Fibroblast of mammary gland (primary cell): ENCODE data around the gene CP.

ENCODE experiments used
- DNase-seq: peaks from one replicate; pipeline ENCODE4 v3.0.0-alpha.2; 2010; ENCODE audit warnings: low read depth
- H3K4me3 ChIP-seq: 2 replicates; pipeline ENCODE4 v1.5.1; 2011; ENCODE audit warnings: low read depth, mild to moderate bottlenecking, low read length, moderate library complexity; ENCODE audit not compliant: control insufficient read depth
- TF ChIP-seq, protein P1 (sequence below): conservative IDR thresholded peaks from 2 replicates; pipeline ENCODE4 v1.5.1; 2011; ENCODE audit warnings: low read depth, low read length, inconsistent platforms; ENCODE audit not compliant: control insufficient read depth, insufficient read depth

CP gene

DNA sequence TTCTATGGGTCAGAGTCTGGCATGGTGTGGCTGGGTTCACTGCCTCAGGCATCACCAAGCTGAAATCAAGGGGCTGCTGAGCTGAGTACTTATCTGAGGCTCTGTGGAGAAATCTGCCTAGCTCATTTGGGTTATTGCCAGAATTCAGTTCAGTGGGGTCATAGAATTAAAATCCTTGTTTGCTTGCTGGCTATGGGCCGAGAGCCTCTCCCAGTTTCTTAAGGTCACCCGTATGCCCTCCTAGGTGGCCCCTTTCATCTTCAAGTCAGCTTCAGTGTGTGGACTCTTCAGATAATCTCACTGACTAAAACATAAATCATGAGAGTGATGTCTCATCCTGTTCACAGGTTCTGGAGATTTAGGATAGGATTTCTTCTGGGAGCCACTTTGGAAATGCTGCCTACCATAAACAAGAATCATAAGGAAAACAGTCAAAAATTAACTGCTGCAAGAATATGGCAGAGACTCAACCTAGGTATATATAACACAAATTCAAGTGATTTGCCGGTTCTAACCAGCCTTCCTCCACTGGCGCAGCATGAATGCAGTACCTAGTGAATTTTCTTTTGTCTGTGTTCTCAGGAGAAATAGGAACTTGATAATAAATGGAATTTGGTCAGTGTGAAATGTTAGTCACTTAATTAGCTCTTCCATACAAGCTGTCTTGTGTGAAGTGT is 5.3 kb downstream of the CP start:
- DNase-seq: peak; percentile 5
- TF ChIP-seq, protein P1, sequence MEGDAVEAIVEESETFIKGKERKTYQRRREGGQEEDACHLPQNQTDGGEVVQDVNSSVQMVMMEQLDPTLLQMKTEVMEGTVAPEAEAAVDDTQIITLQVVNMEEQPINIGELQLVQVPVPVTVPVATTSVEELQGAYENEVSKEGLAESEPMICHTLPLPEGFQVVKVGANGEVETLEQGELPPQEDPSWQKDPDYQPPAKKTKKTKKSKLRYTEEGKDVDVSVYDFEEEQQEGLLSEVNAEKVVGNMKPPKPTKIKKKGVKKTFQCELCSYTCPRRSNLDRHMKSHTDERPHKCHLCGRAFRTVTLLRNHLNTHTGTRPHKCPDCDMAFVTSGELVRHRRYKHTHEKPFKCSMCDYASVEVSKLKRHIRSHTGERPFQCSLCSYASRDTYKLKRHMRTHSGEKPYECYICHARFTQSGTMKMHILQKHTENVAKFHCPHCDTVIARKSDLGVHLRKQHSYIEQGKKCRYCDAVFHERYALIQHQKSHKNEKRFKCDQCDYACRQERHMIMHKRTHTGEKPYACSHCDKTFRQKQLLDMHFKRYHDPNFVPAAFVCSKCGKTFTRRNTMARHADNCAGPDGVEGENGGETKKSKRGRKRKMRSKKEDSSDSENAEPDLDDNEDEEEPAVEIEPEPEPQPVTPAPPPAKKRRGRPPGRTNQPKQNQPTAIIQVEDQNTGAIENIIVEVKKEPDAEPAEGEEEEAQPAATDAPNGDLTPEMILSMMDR: no peak
- no peak overlapping the region for H3K4me3 ChIP-seq

DNA sequence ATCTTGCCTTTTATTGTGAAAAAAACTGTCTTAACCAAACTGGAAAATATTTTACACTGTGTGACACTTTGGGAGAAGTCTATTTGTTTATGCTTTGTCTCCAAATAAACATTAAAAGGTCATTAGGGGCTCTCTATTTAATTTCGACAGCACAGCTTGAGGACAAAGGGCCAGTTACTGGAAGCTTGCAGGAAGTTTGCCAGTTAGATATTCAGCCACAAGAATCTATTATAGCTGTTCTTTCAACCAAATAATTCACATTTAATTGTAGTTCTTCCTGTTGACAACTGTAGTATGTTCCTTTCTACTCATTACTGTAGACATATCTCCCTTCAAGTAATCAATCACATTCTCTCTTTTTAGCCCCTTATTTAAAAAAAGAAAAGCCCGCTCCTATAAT is 6.1 kb downstream of the CP start:
- H3K4me3 ChIP-seq: no peak overlapping the region

DNA sequence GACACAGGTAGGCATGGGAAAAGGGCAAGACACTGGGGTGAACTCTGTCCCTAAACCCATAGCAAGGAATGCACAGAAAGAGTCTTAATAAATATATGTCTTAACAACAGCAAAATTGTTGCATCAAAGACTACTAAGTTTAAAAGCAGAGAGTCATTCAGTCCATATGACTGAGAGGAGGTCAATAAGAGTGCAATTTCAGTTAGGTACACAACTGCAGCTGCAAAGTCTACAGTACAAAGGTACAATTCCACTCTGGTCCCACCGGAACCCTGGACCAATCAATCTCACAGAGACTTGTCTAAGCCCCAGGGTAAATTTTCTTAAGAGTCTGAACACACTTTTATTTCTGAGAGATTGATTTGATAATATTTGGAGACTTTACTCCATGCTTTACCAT is 6.9 kb downstream of the CP start:
- TF ChIP-seq, protein P1: no peak
- H3K4me3 ChIP-seq: no peak overlapping the region
- no peak for DNase-seq

More for the DNA sequence above, 6.1 kb downstream of the CP start:
- no peak for DNase-seq
- TF ChIP-seq, protein P1: no peak

DNA sequence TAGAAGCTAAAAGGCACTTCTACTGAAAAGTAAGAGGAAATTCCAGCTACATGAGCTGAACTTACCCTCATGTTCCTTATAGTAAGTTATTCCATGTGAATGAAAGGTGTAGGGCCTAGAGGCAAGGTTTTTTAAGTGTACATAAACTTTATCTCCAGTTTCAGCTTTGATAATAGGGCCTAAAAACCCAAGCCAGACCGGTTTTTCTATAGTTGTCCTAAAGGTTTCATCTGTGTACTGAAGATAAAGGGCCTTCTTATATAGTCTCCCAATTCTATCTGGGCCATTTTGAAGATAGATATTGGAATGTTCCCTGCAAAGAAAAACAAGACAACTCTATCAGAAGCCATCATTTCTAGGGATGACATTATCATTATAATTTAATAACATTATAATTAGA is 9.2 kb downstream of the CP start:
- no peak overlapping the region for H3K4me3 ChIP-seq
- TF ChIP-seq, protein P1: no peak
- DNase-seq: no peak

DNA sequence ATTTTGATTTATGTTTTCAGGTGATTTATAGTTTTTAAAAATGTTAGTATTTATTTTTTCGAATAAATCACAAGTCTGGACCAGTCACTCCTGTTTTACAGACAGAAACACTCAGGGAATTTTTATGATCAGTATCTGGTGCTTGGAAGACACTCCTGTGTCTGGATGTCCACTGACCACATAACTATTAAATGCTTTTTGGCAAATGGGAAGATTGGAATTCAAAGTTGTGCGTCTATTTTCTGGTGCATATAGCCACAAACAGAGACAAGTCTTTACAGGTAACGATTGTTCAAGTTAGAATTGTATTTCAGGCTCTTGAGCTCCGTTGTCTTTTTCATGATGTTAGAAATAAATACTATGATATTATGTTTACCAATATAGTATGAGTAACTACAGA is 12.2 kb downstream of the CP start:
- no peak overlapping the region for H3K4me3 ChIP-seq
- TF ChIP-seq, protein P1: no peak
- DNase-seq: no peak

DNA sequence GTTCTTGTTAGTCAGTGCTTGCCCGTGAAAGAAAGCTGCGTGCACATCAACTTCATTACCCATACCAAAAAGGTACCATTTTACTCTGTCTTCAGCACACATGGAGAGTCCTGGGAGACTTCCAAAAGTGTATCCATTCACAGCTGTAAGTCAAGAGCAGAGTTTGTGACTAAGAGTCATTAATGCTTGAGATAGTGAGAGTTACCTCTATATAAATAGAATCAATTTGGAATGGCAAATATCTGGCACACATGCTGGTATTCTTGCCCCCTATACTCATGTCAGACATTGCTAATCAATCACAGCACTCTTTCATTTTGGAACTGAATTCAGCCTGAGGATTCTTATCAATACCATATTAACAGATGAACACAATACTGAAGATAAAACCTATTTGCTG is 14.2 kb downstream of the CP start:
- TF ChIP-seq, protein P1: no peak
- H3K4me3 ChIP-seq: no peak overlapping the region
- peak; percentile 5 for DNase-seq

DNA sequence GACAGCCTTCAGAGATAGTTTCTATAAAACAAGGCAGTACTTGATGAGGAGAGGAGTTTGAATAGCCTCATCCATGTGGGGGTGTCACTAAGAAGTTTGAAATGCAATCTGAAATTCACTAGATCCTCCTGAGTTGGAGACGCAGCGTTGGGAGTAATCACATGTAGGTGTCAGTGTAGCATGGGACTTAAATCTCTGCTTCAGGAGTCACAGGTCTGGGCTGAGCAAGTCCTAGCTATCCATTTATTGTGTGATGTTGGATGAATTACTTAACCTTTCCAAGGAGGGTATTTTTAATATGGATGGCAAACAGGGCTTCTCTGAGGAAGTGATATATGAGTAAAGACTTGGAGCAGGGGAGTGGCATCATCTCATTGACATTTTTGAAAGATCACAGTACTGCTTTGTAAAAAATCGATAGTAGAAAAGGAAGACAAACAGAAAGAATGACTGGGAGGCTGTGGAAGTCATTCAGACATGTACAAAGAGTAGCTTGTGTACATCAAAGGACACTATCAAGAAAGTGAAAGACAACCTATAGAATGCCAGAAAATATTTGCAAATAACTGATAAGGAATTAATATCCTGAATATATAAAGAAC is 17.1 kb downstream of the CP start:
- H3K4me3 ChIP-seq: no peak overlapping the region
- no peak for DNase-seq
- TF ChIP-seq, protein P1: no peak
